Measurements from ENCODE around the gene GK.

GK gene

DNA sequence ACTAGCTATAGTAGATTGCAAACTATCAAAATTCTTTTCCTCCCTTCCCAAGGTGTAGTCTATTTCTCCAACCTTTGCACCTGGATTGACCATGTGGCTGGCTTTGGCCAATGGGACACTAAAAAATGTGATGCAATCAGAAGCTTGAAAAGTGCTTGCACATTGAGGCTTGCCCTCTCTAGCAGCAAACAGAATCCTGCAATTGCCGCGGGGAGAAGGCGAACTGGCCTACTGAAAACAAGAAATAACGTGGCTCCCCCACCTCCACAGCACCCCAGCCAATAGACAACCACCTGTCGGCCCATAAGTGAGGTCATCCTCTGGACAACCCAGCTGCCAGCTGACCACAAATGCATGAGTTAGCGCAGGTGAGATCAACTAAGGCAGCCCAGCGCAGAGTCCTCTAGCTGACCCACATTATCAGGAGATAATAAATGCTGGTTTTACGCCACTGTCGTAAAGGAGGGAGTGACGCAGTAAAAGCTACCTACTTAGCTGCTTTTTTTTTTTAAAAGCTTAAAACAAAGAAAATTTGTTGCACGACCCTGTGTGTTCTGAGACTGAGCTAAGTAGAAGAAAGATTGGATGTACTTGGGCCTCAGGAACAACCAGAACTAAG is 95.2 kb downstream of the GK start:
- TF ChIP-seq, protein P1, sequence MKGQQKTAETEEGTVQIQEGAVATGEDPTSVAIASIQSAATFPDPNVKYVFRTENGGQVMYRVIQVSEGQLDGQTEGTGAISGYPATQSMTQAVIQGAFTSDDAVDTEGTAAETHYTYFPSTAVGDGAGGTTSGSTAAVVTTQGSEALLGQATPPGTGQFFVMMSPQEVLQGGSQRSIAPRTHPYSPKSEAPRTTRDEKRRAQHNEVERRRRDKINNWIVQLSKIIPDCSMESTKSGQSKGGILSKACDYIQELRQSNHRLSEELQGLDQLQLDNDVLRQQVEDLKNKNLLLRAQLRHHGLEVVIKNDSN (IDR thresholded peaks at IDR 0.05): no peak
- no peak for TF ChIP-seq TCF12 (IDR thresholded peaks at IDR 0.05; ENCODE audit: low read depth)
- TF ChIP-seq ZBTB7A (IDR thresholded peaks at IDR 0.05; ENCODE audit: low read depth): no peak
- no peak for TF ChIP-seq EP300 (IDR thresholded peaks at IDR 0.05; ENCODE audit: borderline replicate concordance)
- no peak for TF ChIP-seq RAD21 (IDR thresholded peaks at IDR 0.05; ENCODE audit: low read depth)

GRCh38 chrX:30751497-30751896 is 98.3 kb downstream of the GK start:
- TF ChIP-seq TAF1 (IDR thresholded peaks at IDR 0.05; ENCODE audit: low read depth): no peak
- TF ChIP-seq EP300 (IDR thresholded peaks at IDR 0.05; ENCODE audit: borderline replicate concordance): no peak
- TF ChIP-seq TEAD4 (IDR thresholded peaks at IDR 0.05): no peak
- TF ChIP-seq, protein P1 (IDR thresholded peaks at IDR 0.05): no peak
- TF ChIP-seq EGR1 (IDR thresholded peaks at IDR 0.05): no peak
- no peak for TF ChIP-seq CEBPB (IDR thresholded peaks at IDR 0.05)
- no peak for TF ChIP-seq ZBTB7A (IDR thresholded peaks at IDR 0.05; ENCODE audit: low read depth)
- no peak for TF ChIP-seq YY1 (IDR thresholded peaks at IDR 0.05; ENCODE audit: low read depth)
- TF ChIP-seq, protein P2, sequence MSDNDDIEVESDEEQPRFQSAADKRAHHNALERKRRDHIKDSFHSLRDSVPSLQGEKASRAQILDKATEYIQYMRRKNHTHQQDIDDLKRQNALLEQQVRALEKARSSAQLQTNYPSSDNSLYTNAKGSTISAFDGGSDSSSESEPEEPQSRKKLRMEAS (IDR thresholded peaks at IDR 0.05): no peak
- TF ChIP-seq RAD21 (IDR thresholded peaks at IDR 0.05; ENCODE audit: low read depth): no peak
- no peak for TF ChIP-seq CREB1 (IDR thresholded peaks at IDR 0.05; ENCODE audit: low read depth)
- TF ChIP-seq, protein P3, sequence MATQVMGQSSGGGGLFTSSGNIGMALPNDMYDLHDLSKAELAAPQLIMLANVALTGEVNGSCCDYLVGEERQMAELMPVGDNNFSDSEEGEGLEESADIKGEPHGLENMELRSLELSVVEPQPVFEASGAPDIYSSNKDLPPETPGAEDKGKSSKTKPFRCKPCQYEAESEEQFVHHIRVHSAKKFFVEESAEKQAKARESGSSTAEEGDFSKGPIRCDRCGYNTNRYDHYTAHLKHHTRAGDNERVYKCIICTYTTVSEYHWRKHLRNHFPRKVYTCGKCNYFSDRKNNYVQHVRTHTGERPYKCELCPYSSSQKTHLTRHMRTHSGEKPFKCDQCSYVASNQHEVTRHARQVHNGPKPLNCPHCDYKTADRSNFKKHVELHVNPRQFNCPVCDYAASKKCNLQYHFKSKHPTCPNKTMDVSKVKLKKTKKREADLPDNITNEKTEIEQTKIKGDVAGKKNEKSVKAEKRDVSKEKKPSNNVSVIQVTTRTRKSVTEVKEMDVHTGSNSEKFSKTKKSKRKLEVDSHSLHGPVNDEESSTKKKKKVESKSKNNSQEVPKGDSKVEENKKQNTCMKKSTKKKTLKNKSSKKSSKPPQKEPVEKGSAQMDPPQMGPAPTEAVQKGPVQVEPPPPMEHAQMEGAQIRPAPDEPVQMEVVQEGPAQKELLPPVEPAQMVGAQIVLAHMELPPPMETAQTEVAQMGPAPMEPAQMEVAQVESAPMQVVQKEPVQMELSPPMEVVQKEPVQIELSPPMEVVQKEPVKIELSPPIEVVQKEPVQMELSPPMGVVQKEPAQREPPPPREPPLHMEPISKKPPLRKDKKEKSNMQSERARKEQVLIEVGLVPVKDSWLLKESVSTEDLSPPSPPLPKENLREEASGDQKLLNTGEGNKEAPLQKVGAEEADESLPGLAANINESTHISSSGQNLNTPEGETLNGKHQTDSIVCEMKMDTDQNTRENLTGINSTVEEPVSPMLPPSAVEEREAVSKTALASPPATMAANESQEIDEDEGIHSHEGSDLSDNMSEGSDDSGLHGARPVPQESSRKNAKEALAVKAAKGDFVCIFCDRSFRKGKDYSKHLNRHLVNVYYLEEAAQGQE (IDR thresholded peaks at IDR 0.05; ENCODE audit: low read depth): no peak
- no peak for TF ChIP-seq NFIC (IDR thresholded peaks at IDR 0.05)
- no peak for TF ChIP-seq FOXM1 (IDR thresholded peaks at IDR 0.05; ENCODE audit: borderline replicate concordance, low read depth)

- TF ChIP-seq ZBTB7A (IDR thresholded peaks at IDR 0.05; ENCODE audit: low read depth): no peak
- no peak for TF ChIP-seq TCF12 (IDR thresholded peaks at IDR 0.05; ENCODE audit: low read depth)
Observed at GRCh38 chrX:30762755-30763154, 109.5 kb downstream of the GK start.

GRCh38 chrX:30777575-30777974 is 124.4 kb downstream of the GK start:
- no peak for TF ChIP-seq YY1 (IDR thresholded peaks at IDR 0.05; ENCODE audit: low read depth)
- TF ChIP-seq NFIC (IDR thresholded peaks at IDR 0.05): no peak
- TF ChIP-seq CEBPB (IDR thresholded peaks at IDR 0.05): no peak
- TF ChIP-seq TAF1 (IDR thresholded peaks at IDR 0.05; ENCODE audit: low read depth): no peak
- TF ChIP-seq TCF12 (IDR thresholded peaks at IDR 0.05; ENCODE audit: low read depth): no peak
- no peak for TF ChIP-seq ZBTB7A (IDR thresholded peaks at IDR 0.05; ENCODE audit: low read depth)
- TF ChIP-seq, protein P3 (IDR thresholded peaks at IDR 0.05; ENCODE audit: low read depth): no peak
- TF ChIP-seq FOXM1 (IDR thresholded peaks at IDR 0.05; ENCODE audit: borderline replicate concordance, low read depth): no peak
- no peak for TF ChIP-seq EGR1 (IDR thresholded peaks at IDR 0.05)
- TF ChIP-seq, protein P2 (IDR thresholded peaks at IDR 0.05): no peak
- TF ChIP-seq, protein P1 (IDR thresholded peaks at IDR 0.05): no peak
- TF ChIP-seq TEAD4 (IDR thresholded peaks at IDR 0.05): no peak
- no peak for TF ChIP-seq CREB1 (IDR thresholded peaks at IDR 0.05; ENCODE audit: low read depth)
- TF ChIP-seq RAD21 (IDR thresholded peaks at IDR 0.05; ENCODE audit: low read depth): no peak
- no peak for TF ChIP-seq EP300 (IDR thresholded peaks at IDR 0.05; ENCODE audit: borderline replicate concordance)

DNA sequence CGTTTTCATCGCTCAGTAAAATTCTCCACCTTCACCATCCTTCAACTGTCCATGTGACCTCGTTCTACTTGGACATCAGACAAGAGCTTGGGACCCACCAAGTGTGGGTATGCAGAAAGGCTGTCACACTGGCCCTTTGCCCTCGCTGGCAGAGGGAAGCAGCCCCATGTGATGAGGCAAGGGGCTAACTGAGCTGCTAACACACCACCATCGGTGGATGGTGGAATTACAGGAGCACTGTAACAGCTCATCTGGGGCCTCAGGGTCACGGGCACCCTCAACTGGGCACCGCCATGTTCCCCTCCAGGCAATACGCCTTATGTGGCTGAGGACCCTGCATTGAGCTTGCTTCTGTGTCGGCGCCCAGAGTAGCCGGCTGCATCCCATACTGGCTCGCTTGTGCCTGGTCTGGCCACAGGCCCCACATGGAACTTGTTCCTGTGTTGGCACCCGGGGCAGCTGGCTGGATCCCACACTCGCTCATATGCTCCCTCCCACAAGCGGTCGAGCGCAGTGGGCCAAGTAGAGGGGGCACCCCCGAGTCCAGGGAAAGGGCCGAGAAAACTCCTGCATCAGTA is 126.3 kb downstream of the GK start:
- TF ChIP-seq, protein P3 (IDR thresholded peaks at IDR 0.05; ENCODE audit: low read depth): no peak
- no peak for TF ChIP-seq CREB1 (IDR thresholded peaks at IDR 0.05; ENCODE audit: low read depth)
- TF ChIP-seq YY1 (IDR thresholded peaks at IDR 0.05; ENCODE audit: low read depth): no peak
- no peak for TF ChIP-seq RAD21 (IDR thresholded peaks at IDR 0.05; ENCODE audit: low read depth)
- no peak for TF ChIP-seq ZBTB7A (IDR thresholded peaks at IDR 0.05; ENCODE audit: low read depth)
- no peak for TF ChIP-seq NFIC (IDR thresholded peaks at IDR 0.05)
- no peak for TF ChIP-seq TEAD4 (IDR thresholded peaks at IDR 0.05)
- TF ChIP-seq, protein P1 (IDR thresholded peaks at IDR 0.05): no peak
- no peak for TF ChIP-seq EGR1 (IDR thresholded peaks at IDR 0.05)
- no peak for TF ChIP-seq CEBPB (IDR thresholded peaks at IDR 0.05)
- no peak for TF ChIP-seq FOXM1 (IDR thresholded peaks at IDR 0.05; ENCODE audit: borderline replicate concordance, low read depth)
- TF ChIP-seq TCF12 (IDR thresholded peaks at IDR 0.05; ENCODE audit: low read depth): no peak
- TF ChIP-seq, protein P2 (IDR thresholded peaks at IDR 0.05): no peak
- no peak for TF ChIP-seq EP300 (IDR thresholded peaks at IDR 0.05; ENCODE audit: borderline replicate concordance)
- TF ChIP-seq TAF1 (IDR thresholded peaks at IDR 0.05; ENCODE audit: low read depth): no peak
